HG02571 (cell line): Measurements from ENCODE around the gene RDH16.
"Not testable (repeated sequence)": the region's sequence is repeated elsewhere in the genome, so short reads cannot be mapped to it uniquely, and the experiment has no call there.

Experiments
- ATAC-seq: cut with Tn5 transposase; IDR thresholded peaks from one replicate; pipeline ENCODE4 v1.9.1; 2021; ENCODE audit warnings: mild to moderate bottlenecking, moderate library complexity; ENCODE audit not compliant: unreplicated experiment

RDH16 gene

GRCh38 chr12:56989861-56990610, 32.6 kb upstream of the RDH16 start:
- no peak for ATAC-seq

- no peak for ATAC-seq
These were observed 30.9 kb upstream of the RDH16 start for GRCh38 chr12:56988207-56988739.

GRCh38 chr12:56987551-56988053, 30.2 kb upstream of the RDH16 start:
- no peak for ATAC-seq

GRCh38 chr12:56987011-56987410, 29.6 kb upstream of the RDH16 start:
- no peak for ATAC-seq

- not testable (repeated sequence) for ATAC-seq
These were observed 28.3 kb upstream of the RDH16 start for GRCh38 chr12:56985714-56986113.

- ATAC-seq: no peak
These were observed 26.0 kb upstream of the RDH16 start for GRCh38 chr12:56983386-56983785.

- ATAC-seq: not testable (repeated sequence)
These were observed 25.3 kb upstream of the RDH16 start for GRCh38 chr12:56982578-56983236.

- no peak for ATAC-seq
These were observed 23.6 kb upstream of the RDH16 start for GRCh38 chr12:56980941-56981530.

- ATAC-seq: no peak
These were observed 22.9 kb upstream of the RDH16 start for GRCh38 chr12:56980268-56980667.

- no peak for ATAC-seq
These were observed 22.2 kb upstream of the RDH16 start for GRCh38 chr12:56979628-56980027.

GRCh38 chr12:56978397-56979138, 21.2 kb upstream of the RDH16 start:
- no peak for ATAC-seq

- not testable (repeated sequence) for ATAC-seq
These were observed 20.0 kb upstream of the RDH16 start for GRCh38 chr12:56977361-56977760.

GRCh38 chr12:56974224-56974623, 16.8 kb upstream of the RDH16 start:
- not testable (repeated sequence) for ATAC-seq

GRCh38 chr12:56968910-56969309, 11.5 kb upstream of the RDH16 start:
- not testable (repeated sequence) for ATAC-seq

- ATAC-seq: not testable (repeated sequence)
These were observed 8.7 kb upstream of the RDH16 start for GRCh38 chr12:56965997-56966642.

- not testable (repeated sequence) for ATAC-seq
These were observed 7.7 kb upstream of the RDH16 start for GRCh38 chr12:56965124-56965523.

GRCh38 chr12:56963557-56963956, 6.1 kb upstream of the RDH16 start:
- ATAC-seq: not testable (repeated sequence)

- ATAC-seq: not testable (repeated sequence)
These were observed 4.8 kb upstream of the RDH16 start for GRCh38 chr12:56962247-56962646.

GRCh38 chr12:56958422-56958821, 1.0 kb upstream of the RDH16 start:
- ATAC-seq: no peak

GRCh38 chr12:56955631-56956256, 1.7 kb downstream of the RDH16 start:
- ATAC-seq: no peak
